ENCODE data around the gene KCNQ1. TPM values are rescaled to one million over a fixed set of nuclear protein-coding genes. Genes with fewer than 3 reads are reported as not detected.

The KCNQ1 gene
- total RNA-seq, 1 donor from 2014 or later = 6.4 TPM

- no peaks in the 10 kb centered on the region for H3K4me1 Mint-ChIP-seq
These were observed 126.2 kb downstream of the KCNQ1 start for GRCh38 chr11:2570841-2571597.

GRCh38 chr11:2571598-2572281 lies 126.9 kb downstream of the KCNQ1 start:
- no peaks in the 10 kb centered on the region for H3K9me3 Mint-ChIP-seq
- no peak for DNase-seq
- H3K27me3 Mint-ChIP-seq = no peaks in the 10 kb centered on the region
- H3K27ac Mint-ChIP-seq = no peak overlapping the region
- no peaks in the 10 kb centered on the region for H3K36me3 Mint-ChIP-seq (ENCODE audit: low read depth)
- H3K4me3 Mint-ChIP-seq = no peak overlapping the region
- H3K4me1 Mint-ChIP-seq = no peaks in the 10 kb centered on the region
- intact Hi-C loops (cut with micrococcal nuclease) = no loop called here

More at GRCh38 chr11:2570841-2571597, 126.2 kb downstream of the KCNQ1 start:
- Mint-ChIP-seq H3K4me3 (no peak overlapping the region), H3K36me3 (ENCODE audit: low read depth) (no peaks in the 10 kb centered on the region), H3K27ac (no peak overlapping the region), H3K9me3 (no peaks in the 10 kb centered on the region), H3K27me3 (no peaks in the 10 kb centered on the region)
- DNase-seq = no peak
- intact Hi-C loops (cut with micrococcal nuclease) = no loop called here

GRCh38 chr11:2572491-2573239 lies 127.9 kb downstream of the KCNQ1 start:
- Mint-ChIP-seq H3K4me3 (no peak overlapping the region), H3K36me3 (ENCODE audit: low read depth) (no peaks in the 10 kb centered on the region), H3K9me3 (no peaks in the 10 kb centered on the region), H3K27me3 (no peaks in the 10 kb centered on the region), H3K4me1 (no peaks in the 10 kb centered on the region), H3K27ac (no peak overlapping the region)
- intact Hi-C loops (cut with micrococcal nuclease) = no loop called here
- DNase-seq = no peak

- no peak for DNase-seq
- intact Hi-C loops (cut with micrococcal nuclease) = no loop called here
- H3K27ac Mint-ChIP-seq = no peak overlapping the region
- H3K36me3 Mint-ChIP-seq (ENCODE audit: low read depth) = no peaks in the 10 kb centered on the region
- no peaks in the 10 kb centered on the region for H3K9me3 Mint-ChIP-seq
- H3K4me1 Mint-ChIP-seq = no peaks in the 10 kb centered on the region
- no peak overlapping the region for H3K4me3 Mint-ChIP-seq
- no peaks in the 10 kb centered on the region for H3K27me3 Mint-ChIP-seq
These were observed 128.6 kb downstream of the KCNQ1 start for GRCh38 chr11:2573240-2574042.

- Mint-ChIP-seq H3K9me3 (no peaks in the 10 kb centered on the region), H3K27ac (no peak overlapping the region), H3K4me1 (no peaks in the 10 kb centered on the region), H3K27me3 (no peaks in the 10 kb centered on the region), H3K4me3 (no peak overlapping the region), H3K36me3 (ENCODE audit: low read depth) (no peaks in the 10 kb centered on the region)
- DNase-seq = no peak
- intact Hi-C loops (cut with micrococcal nuclease) = no loop called here
These were observed 129.3 kb downstream of the KCNQ1 start for GRCh38 chr11:2574043-2574552.

- H3K9me3 Mint-ChIP-seq = no peaks in the 10 kb centered on the region
- DNase-seq = no peak
- intact Hi-C loops (cut with micrococcal nuclease) = no loop called here
- H3K4me3 Mint-ChIP-seq = no peak overlapping the region
- H3K36me3 Mint-ChIP-seq (ENCODE audit: low read depth) = no peaks in the 10 kb centered on the region
- H3K27me3 Mint-ChIP-seq = no peaks in the 10 kb centered on the region
- no peaks in the 10 kb centered on the region for H3K4me1 Mint-ChIP-seq
- H3K27ac Mint-ChIP-seq = no peak overlapping the region
These were observed 130.0 kb downstream of the KCNQ1 start for GRCh38 chr11:2574553-2575535.

GRCh38 chr11:2575591-2576051 lies 130.8 kb downstream of the KCNQ1 start:
- Mint-ChIP-seq H3K27ac (no peak overlapping the region), H3K27me3 (no peaks in the 10 kb centered on the region), H3K36me3 (ENCODE audit: low read depth) (no peaks in the 10 kb centered on the region), H3K4me3 (no peak overlapping the region), H3K9me3 (no peaks in the 10 kb centered on the region), H3K4me1 (no peaks in the 10 kb centered on the region)
- no peak for DNase-seq
- intact Hi-C loops (cut with micrococcal nuclease) = no loop called here

GRCh38 chr11:2576111-2576510 lies 131.3 kb downstream of the KCNQ1 start:
- DNase-seq = no peak

GRCh38 chr11:2576549-2576948 lies 131.7 kb downstream of the KCNQ1 start:
- Mint-ChIP-seq H3K9me3 (no peaks in the 10 kb centered on the region), H3K36me3 (ENCODE audit: low read depth) (no peaks in the 10 kb centered on the region), H3K4me3 (no peak overlapping the region), H3K4me1 (no peaks in the 10 kb centered on the region), H3K27me3 (no peaks in the 10 kb centered on the region), H3K27ac (no peak overlapping the region)
- intact Hi-C loops (cut with micrococcal nuclease) = no loop called here
- no peak for DNase-seq

More at GRCh38 chr11:2576111-2576510, 131.3 kb downstream of the KCNQ1 start:
- H3K9me3 Mint-ChIP-seq = no peaks in the 10 kb centered on the region
- intact Hi-C loops (cut with micrococcal nuclease) = no loop called here
- no peak overlapping the region for H3K4me3 Mint-ChIP-seq
- no peaks in the 10 kb centered on the region for H3K4me1 Mint-ChIP-seq
- H3K27me3 Mint-ChIP-seq = no peaks in the 10 kb centered on the region
- no peaks in the 10 kb centered on the region for H3K36me3 Mint-ChIP-seq (ENCODE audit: low read depth)
- no peak overlapping the region for H3K27ac Mint-ChIP-seq

GRCh38 chr11:2577031-2577990 lies 132.5 kb downstream of the KCNQ1 start:
- H3K4me3 Mint-ChIP-seq = no peak overlapping the region
- intact Hi-C loops (cut with micrococcal nuclease) = no loop called here

DNA sequence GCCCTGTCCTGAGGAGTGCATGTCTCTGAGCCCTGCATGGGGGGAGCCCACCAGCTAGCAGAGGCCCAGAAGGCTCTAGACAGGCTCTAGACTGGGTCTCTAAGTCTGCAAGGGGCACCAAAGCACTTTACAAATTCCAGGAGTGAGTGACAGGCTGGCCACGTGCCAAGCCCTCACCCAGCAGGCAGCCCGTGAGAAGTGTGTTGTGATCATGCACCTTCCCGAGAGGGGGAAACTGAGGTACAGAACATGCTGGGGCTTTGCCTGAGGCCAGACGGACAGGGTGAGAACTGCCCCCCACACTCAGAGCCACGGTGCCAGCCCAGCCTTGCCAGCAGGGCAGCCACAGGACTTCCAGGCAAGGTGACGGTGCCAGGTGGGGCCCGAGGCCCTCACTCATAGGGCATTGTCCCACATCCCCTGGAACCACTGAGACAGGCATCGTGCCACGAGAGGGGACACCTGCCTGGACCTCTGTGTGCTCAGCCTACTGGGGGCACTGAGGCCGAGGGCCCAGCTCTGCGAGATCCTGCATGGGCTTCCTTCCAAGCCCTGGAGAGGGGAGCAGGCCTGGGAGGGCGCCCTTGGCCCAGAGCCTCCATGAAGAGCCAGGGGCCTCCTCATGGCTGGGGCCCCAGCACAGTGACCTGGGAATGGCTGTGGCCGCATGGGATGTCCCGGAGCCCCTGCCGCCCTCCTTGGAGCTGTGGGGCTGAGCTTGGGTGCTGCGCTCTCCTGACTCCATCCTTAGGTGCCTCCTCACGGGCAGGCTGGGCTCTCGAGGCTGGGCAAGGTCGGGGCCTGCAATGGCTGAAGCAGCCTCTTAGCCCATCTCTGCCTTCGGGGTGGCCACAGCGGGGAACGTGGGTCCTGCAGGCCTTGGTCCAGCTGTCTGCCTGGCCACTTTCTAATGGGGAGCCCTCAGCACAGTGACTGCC lies 133.5 kb downstream of the KCNQ1 start:
- Mint-ChIP-seq H3K9me3 (no peaks in the 10 kb centered on the region), H3K4me3 (no peak overlapping the region), H3K36me3 (ENCODE audit: low read depth) (no peaks in the 10 kb centered on the region), H3K4me1 (no peaks in the 10 kb centered on the region), H3K27ac (no peak overlapping the region), H3K27me3 (no peaks in the 10 kb centered on the region)
- DNase-seq = no peak
- intact Hi-C loops (cut with micrococcal nuclease) = no loop called here

More at GRCh38 chr11:2577031-2577990, 132.5 kb downstream of the KCNQ1 start:
- no peak for DNase-seq
- H3K9me3 Mint-ChIP-seq = no peaks in the 10 kb centered on the region
- no peaks in the 10 kb centered on the region for H3K36me3 Mint-ChIP-seq (ENCODE audit: low read depth)
- no peak overlapping the region for H3K27ac Mint-ChIP-seq
- no peaks in the 10 kb centered on the region for H3K4me1 Mint-ChIP-seq
- no peaks in the 10 kb centered on the region for H3K27me3 Mint-ChIP-seq
